Skeletal muscle satellite cell (primary cell): ENCODE measurements around the gene ZNF665. TPM values are rescaled to one million over a fixed set of nuclear protein-coding genes. Genes with fewer than 3 reads are reported as not detected.
"Not testable (repeated sequence)": the region's sequence is repeated elsewhere in the genome, so short reads cannot be mapped to it uniquely, and the experiment has no call there.

Experiments
- H3K27me3 ChIP-seq: 2 replicates; pipeline ENCODE4 v1.7.0; 2013; ENCODE audit warnings: low read length; ENCODE audit not compliant: control insufficient read depth, insufficient read depth
- H3K36me3 ChIP-seq: 2 replicates; pipeline ENCODE4 v1.7.0; 2013; ENCODE audit warnings: mild to moderate bottlenecking, control low read depth, low read length; ENCODE audit not compliant: insufficient read depth
- H3K4me1 ChIP-seq: 2 replicates; pipeline ENCODE4 v1.7.0; 2013; ENCODE audit warnings: low read length; ENCODE audit not compliant: control insufficient read depth, insufficient read depth
- H3K4me2 ChIP-seq: 2 replicates; pipeline ENCODE4 v1.7.0; 2013; ENCODE audit warnings: mild to moderate bottlenecking, low read length
- H3K4me3 ChIP-seq: 2 replicates; pipeline ENCODE4 v1.7.0; 2013; ENCODE audit warnings: low read length
- H3K9ac ChIP-seq: 2 replicates; pipeline ENCODE4 v1.7.0; 2013; ENCODE audit warnings: mild to moderate bottlenecking, low read depth, low read length, moderate library complexity
- H3K9me3 ChIP-seq: replicated peaks from 2 replicates; pipeline ENCODE4 v1.7.0; 2013; ENCODE audit warnings: mild to moderate bottlenecking, control low read depth, low read length
- total RNA-seq: library from RNA; depleted of rRNA; stranded (reverse); fragments of >200 nt; gene quantifications from 2 replicates; pipeline ENCODE4 v1.2.3, GENCODE V29; 2012; rRNA removed

The ZNF665 gene
- total RNA-seq: 1.5 and 2.2 TPM in 2 replicates

- no peaks in the 10 kb centered on the region for H3K27me3 ChIP-seq
- peak within 1 kb of the TSS; percentile 99 for H3K4me2 ChIP-seq
- peak within 1 kb of the TSS; percentile 95 for H3K4me3 ChIP-seq
- H3K36me3 ChIP-seq: peaks cover 8% of the 10 kb centered on the region
- H3K9ac ChIP-seq: peak within 1 kb of the TSS; percentile 96
- peaks cover 9% of the 10 kb centered on the region for H3K4me1 ChIP-seq
- peaks cover 2% of the 10 kb centered on the region for H3K9me3 ChIP-seq
These were observed at the start of gene ZNF665 for GRCh38 chr19:53192771-53193534. Gene ZNF665, minus strand, starts transcription at chr19:53193358. Its CDS starts 10,460 bp downstream, at chr19:53182898.

- H3K4me2 ChIP-seq: no peak overlapping the region
- H3K27me3 ChIP-seq: no peaks in the 10 kb centered on the region
- H3K4me1 ChIP-seq: no peaks in the 10 kb centered on the region
- no peak overlapping the region for H3K4me3 ChIP-seq
- peaks cover 38% of the 10 kb centered on the region for H3K36me3 ChIP-seq
- H3K9me3 ChIP-seq: peaks cover 60% of the 10 kb centered on the region
- no peak overlapping the region for H3K9ac ChIP-seq
These were observed 44.1 kb upstream of the ZNF665 start for GRCh38 chr19:53237114-53237777.

- Histone ChIP-seq H3K36me3 (no peaks in the 10 kb centered on the region), H3K27me3 (no peaks in the 10 kb centered on the region), H3K4me1 (no peaks in the 10 kb centered on the region), H3K4me2 (no peak overlapping the region), H3K4me3 (no peak overlapping the region), H3K9ac (no peak overlapping the region), H3K9me3 (peaks cover 6% of the 10 kb centered on the region)
These were observed 31.4 kb upstream of the ZNF665 start for GRCh38 chr19:53224606-53225005.

GRCh38 chr19:53222716-53223115 is 29.6 kb upstream of the ZNF665 start:
- not testable (repeated sequence) for H3K27me3 ChIP-seq, H3K4me3 ChIP-seq, H3K9ac ChIP-seq, H3K4me2 ChIP-seq, H3K36me3 ChIP-seq, H3K9me3 ChIP-seq, H3K4me1 ChIP-seq

- no peaks in the 10 kb centered on the region for H3K27me3 ChIP-seq
- H3K4me2 ChIP-seq: no peak overlapping the region
- H3K9me3 ChIP-seq: peaks cover 48% of the 10 kb centered on the region
- H3K4me1 ChIP-seq: no peaks in the 10 kb centered on the region
- peaks cover 24% of the 10 kb centered on the region for H3K36me3 ChIP-seq
- no peak overlapping the region for H3K9ac ChIP-seq
- H3K4me3 ChIP-seq: no peak overlapping the region
These were observed 19.7 kb upstream of the ZNF665 start for GRCh38 chr19:53212703-53213320.

- H3K36me3 ChIP-seq: peaks cover 24% of the 10 kb centered on the region
- not testable (repeated sequence) for H3K4me3 ChIP-seq, H3K27me3 ChIP-seq, H3K4me1 ChIP-seq, H3K4me2 ChIP-seq, H3K9ac ChIP-seq
- peaks cover 46% of the 10 kb centered on the region for H3K9me3 ChIP-seq
These were observed 18.4 kb upstream of the ZNF665 start for GRCh38 chr19:53211554-53211953.

GRCh38 chr19:53196777-53197396 is 3.7 kb upstream of the ZNF665 start:
- Histone ChIP-seq H3K9ac (peak overlapping the region; percentile 94), H3K4me2 (peak overlapping the region; percentile 91), H3K9me3 (peaks cover 7% of the 10 kb centered on the region)

GRCh38 chr19:53195265-53195903 is 2.2 kb upstream of the ZNF665 start:
- Histone ChIP-seq H3K9me3 (peaks cover 2% of the 10 kb centered on the region), H3K9ac (no peak overlapping the region), H3K4me2 (no peak overlapping the region), H3K27me3 (no peaks in the 10 kb centered on the region), H3K4me1 (peaks cover 9% of the 10 kb centered on the region), H3K36me3 (peaks cover 4% of the 10 kb centered on the region), H3K4me3 (no peak overlapping the region)

More at GRCh38 chr19:53196777-53197396, 3.7 kb upstream of the ZNF665 start:
- Histone ChIP-seq H3K27me3 (no peaks in the 10 kb centered on the region), H3K4me1 (peaks cover 9% of the 10 kb centered on the region), H3K4me3 (peak overlapping the region; percentile 100), H3K36me3 (no peaks in the 10 kb centered on the region)

GRCh38 chr19:53193535-53194222 is 521 bp upstream of the ZNF665 start:
- H3K4me3 ChIP-seq: peak overlapping the region; percentile 95

GRCh38 chr19:53190253-53190652 is 2.9 kb downstream of the ZNF665 start:
- peaks cover 2% of the 10 kb centered on the region for H3K9me3 ChIP-seq
- H3K27me3 ChIP-seq: no peaks in the 10 kb centered on the region
- no peak overlapping the region for H3K9ac ChIP-seq
- H3K4me1 ChIP-seq: peaks cover 5% of the 10 kb centered on the region
- peaks cover 8% of the 10 kb centered on the region for H3K36me3 ChIP-seq
- no peak overlapping the region for H3K4me2 ChIP-seq
- H3K4me3 ChIP-seq: no peak overlapping the region

More at GRCh38 chr19:53193535-53194222, 521 bp upstream of the ZNF665 start:
- Histone ChIP-seq H3K9me3 (peaks cover 2% of the 10 kb centered on the region), H3K36me3 (peaks cover 8% of the 10 kb centered on the region), H3K27me3 (no peaks in the 10 kb centered on the region), H3K4me2 (peak overlapping the region; percentile 99), H3K4me1 (peaks cover 9% of the 10 kb centered on the region), H3K9ac (no peak overlapping the region)
